ENCODE data around the gene SYT14.

- TF ChIP-seq CTCF (IDR thresholded peaks at IDR 0.05; ENCODE audit: insufficient read depth, low read length) (no peak), POLR2AphosphoS5 (IDR thresholded peaks at IDR 0.05; ENCODE audit: low read depth) (no peak), SPI1 (IDR thresholded peaks at IDR 0.05; ENCODE audit: borderline replicate concordance, low read depth) (no peak)
These were observed 191.1 kb downstream of the SYT14 start for GRCh38 chr1:210129092-210129491.

Data from HL-60 (cell line).